Measurements from ENCODE around the gene SH3BGRL.
A peak's percentile ranks its signal among the peaks of the same experiment; 100 is the strongest.

Gene SH3BGRL

DNA sequence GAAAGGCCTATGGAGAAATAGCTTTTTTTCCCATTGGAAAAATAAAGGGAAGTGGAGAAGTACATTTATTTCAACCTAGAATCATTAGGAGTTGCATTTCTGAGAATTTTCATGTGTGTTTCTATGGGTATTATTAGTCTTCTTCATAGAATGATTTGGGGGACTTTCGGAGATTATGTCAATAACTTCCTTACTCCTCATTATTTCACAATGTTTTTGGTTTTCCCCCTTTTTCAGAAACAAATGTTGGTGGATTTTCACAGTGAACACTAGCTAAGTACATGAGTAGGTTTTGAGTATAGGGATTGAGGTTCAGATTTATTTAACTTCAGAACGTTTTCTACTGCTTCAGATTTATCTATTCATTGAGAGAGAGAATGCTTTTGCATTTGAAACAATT, 54.0 kb downstream of the SH3BGRL start:
- TF ChIP-seq, protein P1, sequence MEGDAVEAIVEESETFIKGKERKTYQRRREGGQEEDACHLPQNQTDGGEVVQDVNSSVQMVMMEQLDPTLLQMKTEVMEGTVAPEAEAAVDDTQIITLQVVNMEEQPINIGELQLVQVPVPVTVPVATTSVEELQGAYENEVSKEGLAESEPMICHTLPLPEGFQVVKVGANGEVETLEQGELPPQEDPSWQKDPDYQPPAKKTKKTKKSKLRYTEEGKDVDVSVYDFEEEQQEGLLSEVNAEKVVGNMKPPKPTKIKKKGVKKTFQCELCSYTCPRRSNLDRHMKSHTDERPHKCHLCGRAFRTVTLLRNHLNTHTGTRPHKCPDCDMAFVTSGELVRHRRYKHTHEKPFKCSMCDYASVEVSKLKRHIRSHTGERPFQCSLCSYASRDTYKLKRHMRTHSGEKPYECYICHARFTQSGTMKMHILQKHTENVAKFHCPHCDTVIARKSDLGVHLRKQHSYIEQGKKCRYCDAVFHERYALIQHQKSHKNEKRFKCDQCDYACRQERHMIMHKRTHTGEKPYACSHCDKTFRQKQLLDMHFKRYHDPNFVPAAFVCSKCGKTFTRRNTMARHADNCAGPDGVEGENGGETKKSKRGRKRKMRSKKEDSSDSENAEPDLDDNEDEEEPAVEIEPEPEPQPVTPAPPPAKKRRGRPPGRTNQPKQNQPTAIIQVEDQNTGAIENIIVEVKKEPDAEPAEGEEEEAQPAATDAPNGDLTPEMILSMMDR (conservative IDR thresholded peaks at IDR 0.05; ENCODE audit: control insufficient read depth, insufficient read depth, low read depth, low read length), result no peak
- H3K4me3 ChIP-seq (ENCODE audit: control insufficient read depth, low read depth, low read length), result no peak overlapping the region
- no peak for DNase-seq (ENCODE audit: low read depth)

DNA sequence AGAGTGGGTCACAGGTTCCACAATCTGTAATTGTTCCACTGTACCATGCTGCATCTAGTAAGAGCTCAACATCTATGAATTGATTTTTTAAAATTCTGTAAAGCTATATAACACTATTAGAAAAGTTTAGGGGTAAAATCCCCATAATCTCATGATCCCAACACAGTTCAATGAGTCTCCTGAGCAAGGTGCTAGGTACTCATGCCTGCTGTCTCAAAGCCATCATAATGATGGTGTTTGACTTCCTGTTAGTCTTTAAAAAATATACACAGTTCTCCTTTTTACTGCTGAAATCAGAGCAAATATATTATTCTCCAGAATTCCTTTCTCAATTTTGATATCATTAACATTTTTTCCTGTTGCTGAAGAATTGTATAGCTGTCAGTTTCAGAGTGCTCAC, 55.9 kb downstream of the SH3BGRL start:
- DNase-seq (ENCODE audit: low read depth), result no peak
- TF ChIP-seq, protein P1 (conservative IDR thresholded peaks at IDR 0.05; ENCODE audit: control insufficient read depth, insufficient read depth, low read depth, low read length), result no peak
- H3K4me3 ChIP-seq (ENCODE audit: control insufficient read depth, low read depth, low read length), result no peak overlapping the region

GRCh38 chrX:81259020-81259713, 57.3 kb downstream of the SH3BGRL start:
- TF ChIP-seq, protein P1 (conservative IDR thresholded peaks at IDR 0.05; ENCODE audit: control insufficient read depth, insufficient read depth, low read depth, low read length), result no peak

DNA sequence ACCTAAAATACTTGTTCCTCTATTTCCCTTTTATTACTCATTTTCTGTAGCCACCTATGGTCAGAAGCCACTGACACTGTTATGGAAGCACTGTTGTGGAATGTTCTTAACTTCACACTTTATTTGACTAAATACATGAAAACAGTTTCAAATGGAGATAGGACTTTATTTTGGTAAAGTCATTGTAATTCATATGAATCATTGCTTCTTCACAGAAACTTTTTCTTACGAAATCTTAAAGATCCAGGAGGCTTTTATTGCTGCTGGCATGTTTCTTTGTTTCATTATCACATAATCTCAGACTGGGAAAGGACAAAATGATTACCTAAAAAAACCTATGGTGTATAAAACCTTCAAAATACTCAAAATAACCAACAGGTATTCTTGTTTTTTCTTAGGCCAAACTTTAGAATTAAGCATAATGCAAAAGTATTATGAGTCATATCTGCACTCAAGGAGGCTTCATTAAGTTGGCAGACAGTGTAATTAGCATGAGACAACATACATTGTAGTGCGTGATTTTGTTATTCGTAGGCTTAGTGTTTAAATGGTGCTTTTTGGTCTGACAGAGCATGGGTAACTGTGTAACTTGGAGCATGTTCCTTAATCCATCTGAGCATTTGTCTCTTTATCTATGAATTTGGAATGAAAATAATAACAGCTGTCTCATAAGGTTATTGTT, 58.0 kb downstream of the SH3BGRL start:
- DNase-seq (ENCODE audit: low read depth), result peak; percentile 38
- TF ChIP-seq, protein P1 (conservative IDR thresholded peaks at IDR 0.05; ENCODE audit: control insufficient read depth, insufficient read depth, low read depth, low read length), result no peak
- H3K4me3 ChIP-seq (ENCODE audit: control insufficient read depth, low read depth, low read length), result no peak overlapping the region

More at GRCh38 chrX:81259020-81259713, 57.3 kb downstream of the SH3BGRL start:
- peak; percentile 38 for DNase-seq (ENCODE audit: low read depth)
- H3K4me3 ChIP-seq (ENCODE audit: control insufficient read depth, low read depth, low read length), result no peak overlapping the region

- H3K4me3 ChIP-seq (ENCODE audit: control insufficient read depth, low read depth, low read length), result no peak overlapping the region
- DNase-seq (ENCODE audit: low read depth), result peak; percentile 7
- TF ChIP-seq, protein P1 (conservative IDR thresholded peaks at IDR 0.05; ENCODE audit: control insufficient read depth, insufficient read depth, low read depth, low read length), result no peak
Observed at GRCh38 chrX:81261576-81261975, 59.7 kb downstream of the SH3BGRL start.

DNA sequence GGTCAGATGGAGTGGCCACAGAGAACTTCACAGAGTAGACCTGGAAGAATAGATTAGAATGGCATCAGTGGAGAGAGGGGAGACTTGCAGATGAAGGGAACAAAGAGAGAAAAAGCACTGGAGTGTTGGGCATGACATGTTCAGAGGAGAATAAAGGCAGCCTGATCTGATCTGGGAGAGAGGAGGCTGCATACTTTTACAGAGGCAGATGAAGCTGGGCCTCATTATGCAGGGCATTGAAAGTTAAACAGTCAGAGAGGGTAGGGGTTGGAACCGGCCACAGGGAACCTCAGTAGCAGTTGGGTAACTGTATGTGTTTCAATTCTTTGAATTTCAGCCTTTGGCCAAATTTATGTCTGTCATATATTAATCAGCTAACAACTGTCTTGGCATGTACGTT, 61.2 kb downstream of the SH3BGRL start:
- H3K4me3 ChIP-seq (ENCODE audit: control insufficient read depth, low read depth, low read length), result no peak overlapping the region
- TF ChIP-seq, protein P1 (conservative IDR thresholded peaks at IDR 0.05; ENCODE audit: control insufficient read depth, insufficient read depth, low read depth, low read length), result no peak
- DNase-seq (ENCODE audit: low read depth), result no peak
